Stimulated activated CD4-positive, alpha-beta T cell treated with anti-CD3 and anti-CD28 coated beads, Interleukin-4, amount 100 ng/mL, for 24 hours (primary cell): ENCODE data around the gene CBFA2T2.
A peak's percentile ranks its signal among the peaks of the same experiment; 100 is the strongest.

ENCODE experiments used
- DNase-seq: peaks from one replicate; pipeline ENCODE4 v3.0.0-alpha.2; 2020

Gene CBFA2T2

DNA sequence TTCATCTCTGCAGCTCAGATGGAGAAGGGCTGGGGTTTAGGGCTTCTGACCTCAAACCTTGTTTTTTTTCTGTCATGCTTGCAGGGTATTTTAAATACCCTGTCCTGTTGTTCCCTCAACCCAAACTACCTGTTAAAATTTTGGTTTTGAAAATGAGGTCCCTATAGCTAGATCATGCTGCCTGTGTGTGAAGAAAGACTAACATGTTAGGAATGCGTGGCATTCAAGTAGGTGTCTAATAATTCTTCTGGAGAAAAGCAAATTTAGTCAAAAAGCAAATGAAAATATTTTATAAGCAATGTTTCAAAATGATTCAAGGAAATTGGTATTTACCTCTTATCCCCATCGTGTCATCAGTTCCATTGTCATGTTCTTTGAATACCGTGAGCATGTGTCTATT is 95.1 kb downstream of the CBFA2T2 start:
- DNase-seq = no peak

DNA sequence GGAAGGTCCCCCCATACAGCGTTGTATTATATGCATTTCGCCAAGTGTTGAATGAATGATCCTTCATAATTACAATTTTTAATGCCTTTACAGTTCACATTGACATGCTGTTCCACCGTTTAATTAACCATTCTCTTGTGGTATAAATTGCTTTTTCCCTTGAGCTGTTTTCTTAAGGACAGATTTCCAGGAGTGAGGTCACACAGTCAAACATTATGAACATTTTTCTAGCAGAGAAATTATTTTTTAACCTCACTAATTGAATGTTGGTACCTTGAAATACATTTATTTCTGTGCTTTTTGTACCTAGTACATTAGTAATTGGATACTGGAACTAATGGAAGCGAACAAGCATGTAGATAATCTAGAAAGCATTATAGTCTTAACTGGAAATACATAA is 95.5 kb downstream of the CBFA2T2 start:
- no peak for DNase-seq

DNA sequence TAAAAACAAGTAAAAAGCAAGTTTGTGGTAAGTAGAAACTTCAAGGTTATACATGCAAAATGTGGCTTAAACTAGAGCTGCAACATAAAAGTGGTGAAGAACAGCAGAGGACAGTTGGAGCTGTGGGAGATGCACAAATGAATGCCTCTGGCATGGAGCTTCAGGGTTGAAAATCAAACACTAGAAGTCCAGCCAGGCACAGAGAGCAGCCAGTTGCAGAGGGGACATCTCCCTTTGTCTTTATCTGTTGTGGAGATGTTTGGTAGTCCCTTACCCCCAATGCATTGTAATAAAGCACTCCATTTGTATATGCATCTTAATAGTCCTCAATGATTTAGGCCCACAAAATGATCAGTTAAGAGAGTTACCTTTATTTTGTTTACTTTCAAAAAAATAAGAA is 99.2 kb downstream of the CBFA2T2 start:
- no peak for DNase-seq

DNA sequence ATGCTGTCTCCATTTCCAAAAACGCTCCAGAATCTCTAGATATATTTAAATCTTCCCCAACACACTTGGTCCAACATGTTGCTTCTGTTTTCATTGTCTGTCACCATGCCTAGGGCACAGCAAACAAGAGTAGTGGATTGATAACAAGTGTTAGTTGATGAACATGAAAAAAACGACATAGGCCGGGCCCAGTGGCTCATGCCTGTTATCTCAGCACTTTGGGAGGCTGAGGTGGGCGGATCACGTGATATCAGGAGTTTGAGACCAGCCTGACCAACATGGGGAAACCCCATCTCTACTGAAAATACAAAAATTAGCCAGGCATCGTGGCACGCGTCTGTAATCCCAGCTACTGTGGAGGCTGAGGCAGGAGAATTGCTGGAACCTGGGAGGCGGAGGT is 102.0 kb downstream of the CBFA2T2 start:
- DNase-seq = peak; percentile 85

DNA sequence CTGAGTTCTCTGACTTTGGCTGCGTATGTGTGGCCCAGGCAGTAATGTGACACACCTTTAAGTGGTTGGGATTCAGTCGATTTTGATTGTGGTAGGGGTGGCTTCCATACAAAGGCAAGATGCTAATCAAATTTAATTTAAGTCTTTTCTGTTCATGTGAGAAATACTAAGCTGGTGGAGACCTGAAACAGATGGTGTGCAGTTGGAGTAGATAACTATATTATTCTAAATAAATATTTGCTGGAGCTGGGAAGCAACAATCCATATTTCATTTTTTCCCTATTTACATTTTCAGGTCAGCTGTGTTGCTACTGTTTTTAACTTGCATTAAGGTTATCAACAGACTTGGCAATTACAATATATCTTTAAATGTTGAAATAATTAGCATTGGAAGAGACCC is 104.8 kb downstream of the CBFA2T2 start:
- DNase-seq = no peak

DNA sequence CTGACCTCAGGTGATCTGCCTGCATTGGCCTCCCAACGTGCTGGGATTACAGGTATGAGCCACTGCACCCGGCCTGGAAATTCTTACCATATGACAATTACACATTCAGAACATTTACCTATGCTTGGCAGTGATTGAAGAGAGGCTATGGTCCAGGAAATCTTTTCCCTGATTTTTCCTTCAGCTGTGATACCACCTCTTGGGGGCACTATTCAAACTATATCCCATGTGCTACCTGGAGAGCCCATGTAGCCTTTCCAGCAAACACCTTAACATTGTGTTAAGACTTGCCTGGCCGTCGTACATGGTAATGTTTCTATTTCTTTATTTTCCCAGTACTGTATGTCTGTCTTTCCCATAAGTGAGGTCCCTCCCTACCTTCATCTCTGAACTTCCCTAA is 110.5 kb downstream of the CBFA2T2 start:
- no peak for DNase-seq

DNA sequence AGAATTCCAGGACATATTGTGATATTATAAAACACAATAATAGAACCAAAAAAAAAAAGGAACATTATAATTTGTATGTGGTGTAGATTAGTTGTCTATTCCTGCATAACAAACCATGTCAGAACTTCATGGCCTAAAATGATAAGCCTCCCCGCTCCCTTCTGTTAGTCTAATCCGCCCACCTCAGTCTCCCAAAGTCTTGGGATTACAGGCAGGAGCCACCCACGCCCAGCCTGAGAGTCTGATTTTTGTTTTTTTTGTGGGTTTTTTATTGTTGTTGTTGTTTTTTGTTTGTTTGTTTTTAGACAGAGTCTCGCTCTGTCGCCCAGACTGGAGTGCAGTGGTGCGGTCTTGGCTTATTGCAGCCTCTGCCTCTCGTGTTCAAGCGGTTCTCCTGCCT is 111.1 kb downstream of the CBFA2T2 start:
- DNase-seq = no peak

DNA sequence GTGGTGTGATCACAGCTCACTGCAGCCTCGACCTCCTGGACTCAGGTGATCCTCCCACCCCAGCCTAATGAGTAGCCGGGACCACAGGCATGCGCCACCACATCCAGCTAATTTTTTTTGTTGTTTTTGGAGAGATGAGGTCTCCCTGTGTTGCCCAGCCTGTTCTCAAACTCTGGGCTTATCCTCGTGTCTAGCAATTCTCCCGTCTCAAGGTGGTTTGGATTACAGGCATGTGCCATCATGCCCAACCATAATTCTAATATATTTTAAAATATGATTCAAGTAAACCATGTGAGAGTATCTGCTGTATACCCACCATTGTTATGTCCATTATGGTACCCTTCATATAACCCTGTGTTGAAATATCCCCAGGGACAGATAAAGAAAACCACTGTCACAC is 112.0 kb downstream of the CBFA2T2 start:
- no peak for DNase-seq

DNA sequence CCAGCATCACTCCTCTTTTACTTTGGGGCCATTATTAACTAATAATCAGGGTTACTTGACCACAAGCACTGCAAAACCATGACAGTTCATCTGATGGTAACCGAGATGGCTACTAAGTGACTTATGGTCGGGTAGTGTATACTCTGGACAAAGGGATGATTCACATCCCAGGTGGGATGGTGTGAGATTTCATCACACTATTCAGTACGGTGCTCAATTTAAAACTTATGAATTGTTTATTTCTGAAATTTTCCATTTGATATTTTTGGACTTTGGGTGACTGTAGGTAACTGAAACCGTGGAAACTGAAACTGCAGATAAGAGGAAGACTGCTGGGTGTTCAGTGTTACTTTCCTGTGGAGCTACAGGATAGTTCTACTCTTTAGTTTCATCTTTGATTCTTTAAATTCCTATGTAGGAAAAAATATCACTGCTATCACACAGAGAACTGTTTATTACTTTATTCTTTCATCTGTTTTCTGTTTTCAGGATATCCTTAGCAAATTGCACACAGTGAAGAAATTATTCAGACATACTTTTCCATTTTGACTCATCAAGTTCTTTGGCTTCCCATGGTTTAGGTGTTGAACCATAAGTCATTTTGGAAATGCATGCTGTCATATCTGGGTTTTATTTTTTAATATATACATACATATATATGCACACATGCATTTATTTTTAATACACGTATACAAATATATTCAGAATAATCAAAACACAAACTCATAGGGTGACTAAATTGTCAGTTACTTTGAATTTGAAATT is 113.1 kb downstream of the CBFA2T2 start:
- no peak for DNase-seq

DNA sequence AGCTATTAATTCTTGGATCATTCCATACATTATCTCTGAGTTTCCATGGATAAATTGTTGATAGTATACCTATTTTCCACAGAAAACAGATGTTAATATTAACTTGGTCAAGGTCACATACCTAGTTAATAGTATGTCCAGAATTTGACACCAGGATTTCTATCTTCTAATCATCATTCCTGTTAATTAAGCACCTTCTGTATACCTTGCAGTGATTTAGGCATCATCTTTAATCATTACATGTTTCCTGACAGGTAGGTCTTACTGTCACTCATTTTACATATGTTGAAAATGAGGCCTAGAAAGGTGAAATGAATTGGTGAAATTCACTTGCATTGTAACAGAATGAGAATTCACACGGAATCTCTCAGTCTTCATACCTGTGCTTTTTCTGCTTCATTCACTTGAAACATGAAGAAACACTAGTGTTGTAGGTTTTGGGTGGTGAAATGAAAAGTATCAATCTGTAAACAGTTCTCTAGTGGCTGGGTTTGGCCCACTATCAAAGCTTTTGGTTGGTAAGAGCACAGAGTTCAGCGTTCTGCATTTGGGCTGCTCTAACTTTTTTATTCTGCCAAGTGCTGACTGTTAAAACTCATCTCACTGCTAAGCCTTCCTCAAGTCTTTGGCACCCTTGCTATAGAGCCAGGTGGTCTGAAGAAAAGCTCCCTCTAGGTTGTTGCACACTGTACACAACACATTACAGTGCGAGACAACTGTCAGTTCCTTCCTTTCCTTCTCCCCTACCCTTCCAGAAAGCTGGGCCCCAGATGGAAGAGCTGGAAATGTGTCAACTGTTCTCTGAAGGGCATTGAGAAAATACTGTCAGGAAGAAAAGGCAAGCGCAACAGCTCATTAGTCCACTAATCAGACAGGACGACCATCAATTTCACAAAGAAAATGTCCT is 114.4 kb downstream of the CBFA2T2 start:
- no peak for DNase-seq

DNA sequence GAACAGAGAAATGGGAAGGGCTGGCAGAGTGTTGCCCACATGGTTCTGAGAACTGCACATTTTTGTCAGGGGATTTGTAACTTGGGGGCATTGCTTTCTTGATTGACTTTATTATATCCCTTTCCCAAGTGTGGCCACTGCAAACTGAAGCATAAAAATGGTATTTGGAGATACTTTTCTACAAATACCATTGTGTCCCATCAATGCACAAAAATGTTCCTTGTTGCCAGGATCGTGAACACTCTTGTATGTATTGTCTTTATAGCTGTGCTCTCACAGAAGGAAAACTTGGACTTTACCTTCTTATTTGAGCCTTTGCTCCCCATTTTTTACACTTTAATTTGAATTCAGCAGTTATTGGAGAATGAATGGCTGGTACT is 115.1 kb downstream of the CBFA2T2 start:
- DNase-seq = no peak

DNA sequence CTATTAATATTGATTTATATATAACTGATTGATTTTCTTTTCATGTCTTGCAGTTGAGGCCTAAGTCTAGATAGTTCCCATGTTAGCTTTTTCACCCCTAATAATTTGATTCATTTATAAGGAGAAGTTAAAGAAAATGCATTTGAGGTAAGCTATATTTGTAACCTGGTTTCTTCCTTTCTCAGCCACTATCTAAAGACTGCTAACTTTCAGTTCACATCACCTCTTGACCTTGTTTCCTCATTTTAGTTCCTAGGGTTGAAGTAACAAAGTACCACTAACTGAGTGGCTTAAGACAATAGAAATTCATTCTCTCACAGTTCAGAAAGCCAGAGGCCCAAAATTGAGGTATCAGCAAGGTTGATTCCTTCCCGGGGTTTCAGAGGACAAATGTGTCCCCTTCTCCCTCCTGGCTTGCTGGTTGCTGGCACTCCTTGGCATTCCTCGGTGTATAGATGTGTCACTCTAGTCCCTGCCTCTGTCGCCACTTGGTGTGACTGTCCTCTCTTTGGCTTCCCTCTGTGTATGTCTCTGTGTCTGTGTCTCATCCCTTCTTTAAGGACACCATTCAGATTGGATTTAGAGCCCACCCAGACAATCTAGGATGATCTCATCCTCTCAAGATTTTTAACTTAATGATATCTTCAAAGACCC is 116.3 kb downstream of the CBFA2T2 start:
- DNase-seq = no peak

DNA sequence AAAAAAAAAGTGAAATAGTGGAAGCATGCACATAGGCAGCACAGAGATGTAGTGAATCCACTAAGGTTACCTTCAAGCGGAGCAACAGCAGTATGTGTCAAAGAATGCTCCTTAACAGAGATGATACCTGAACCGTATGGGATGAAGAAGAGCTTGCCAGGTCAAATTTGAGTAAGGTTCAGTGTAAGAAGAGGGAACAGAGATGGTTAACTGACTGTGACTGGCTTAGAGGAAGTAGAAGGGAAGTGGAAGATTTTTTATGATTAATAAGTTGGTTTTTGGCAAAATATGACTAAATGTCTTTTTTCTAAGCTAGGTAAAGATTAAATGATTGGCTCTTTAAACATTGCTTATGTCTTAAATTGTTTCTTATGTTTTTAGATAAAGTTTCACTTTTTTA is 119.6 kb downstream of the CBFA2T2 start:
- no peak for DNase-seq

DNA sequence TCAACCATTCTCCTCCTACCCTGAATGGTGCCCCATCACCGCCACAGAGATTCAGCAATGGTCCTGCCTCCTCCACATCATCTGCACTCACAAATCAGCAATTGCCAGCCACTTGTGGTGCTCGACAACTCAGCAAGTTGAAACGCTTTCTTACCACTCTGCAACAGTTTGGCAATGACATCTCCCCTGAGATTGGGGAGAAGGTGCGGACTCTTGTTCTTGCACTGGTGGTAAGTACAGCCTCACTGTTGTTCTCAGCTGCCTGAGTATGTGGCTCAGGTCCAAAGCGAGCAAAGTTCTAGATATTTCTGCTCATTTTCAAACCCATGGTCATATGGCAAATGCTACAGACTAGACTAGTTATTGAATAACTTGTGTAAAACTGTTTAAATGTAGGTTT is 121.2 kb downstream of the CBFA2T2 start:
- no peak for DNase-seq

DNA sequence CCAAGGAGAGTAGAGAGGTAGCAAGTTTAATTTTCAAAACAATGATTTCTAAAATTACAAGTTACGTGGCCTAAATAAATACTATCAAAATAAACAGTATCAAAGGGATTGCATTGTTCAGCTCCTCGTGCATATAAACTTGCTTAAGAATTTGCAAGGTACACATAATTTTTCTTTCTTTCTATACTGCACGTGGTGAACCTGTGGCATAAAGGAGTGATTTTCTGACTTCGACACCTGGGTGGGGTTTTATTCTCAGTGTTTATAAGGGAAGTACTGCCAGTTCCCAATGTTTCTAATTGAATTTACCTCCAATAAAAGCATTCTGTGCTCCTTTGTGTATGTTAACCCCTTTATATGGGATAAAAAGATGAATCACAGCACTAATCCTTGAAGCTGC is 122.1 kb downstream of the CBFA2T2 start:
- DNase-seq = no peak

DNA sequence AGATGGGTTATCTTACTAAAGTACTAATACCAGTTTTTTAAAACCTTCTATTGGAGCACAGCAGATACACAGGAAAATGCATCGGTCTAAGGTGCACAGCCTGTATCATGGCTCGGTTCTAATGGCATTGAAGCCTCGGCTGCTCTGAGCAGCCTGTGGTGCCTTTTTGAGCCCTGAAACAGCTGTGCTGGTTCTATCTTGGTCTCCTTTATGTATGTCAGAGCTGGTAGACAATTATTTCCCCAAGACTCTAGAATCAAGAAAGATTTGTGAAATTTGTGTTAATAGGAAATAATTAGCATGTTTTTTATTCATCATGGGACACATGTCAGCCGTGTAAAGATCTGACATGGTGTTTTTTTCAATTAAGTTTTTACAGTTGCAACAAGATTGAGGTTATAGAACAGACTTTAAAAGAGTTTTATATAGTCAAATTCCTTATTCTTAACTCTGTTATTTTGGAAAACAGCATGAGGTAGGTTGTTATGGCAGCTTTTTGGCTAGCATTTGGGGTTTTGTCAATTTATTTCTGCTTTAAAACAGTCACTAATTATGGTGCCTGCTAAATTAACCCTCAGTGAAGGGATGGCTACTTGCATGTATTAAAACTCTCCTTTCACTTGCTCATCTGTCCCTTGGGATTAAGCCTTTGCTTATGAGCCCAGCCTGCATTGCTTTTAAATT is 132.0 kb downstream of the CBFA2T2 start:
- DNase-seq = no peak

DNA sequence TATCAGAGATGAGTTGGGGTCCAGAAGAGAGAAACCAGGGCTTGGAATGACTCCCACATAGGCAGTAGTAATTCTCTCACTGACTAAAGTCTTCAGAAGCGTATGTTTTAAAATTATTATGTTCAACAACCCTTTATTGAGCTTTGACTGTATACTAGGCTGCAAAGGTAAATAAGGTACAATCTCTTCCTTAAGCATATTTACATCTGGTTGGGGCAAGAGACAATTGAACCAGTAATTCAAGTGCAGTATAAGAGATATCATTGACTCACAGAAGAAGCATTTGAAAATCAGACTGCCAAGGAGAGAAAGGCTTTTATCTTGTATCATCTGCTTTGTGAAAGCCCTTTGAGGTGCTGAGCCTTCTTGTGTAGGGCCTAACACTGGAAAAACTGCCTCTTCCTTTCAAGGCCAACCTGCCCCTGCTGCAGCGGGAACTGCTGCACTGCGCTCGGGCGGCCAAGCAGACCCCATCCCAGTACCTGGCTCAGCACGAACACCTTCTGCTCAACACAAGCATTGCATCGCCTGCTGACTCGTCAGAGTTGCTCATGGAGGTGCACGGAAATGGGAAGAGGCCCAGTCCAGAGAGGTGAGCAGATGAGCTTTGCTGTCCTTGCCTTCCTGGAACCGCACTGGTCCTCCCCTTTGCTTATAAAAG is 132.9 kb downstream of the CBFA2T2 start:
- no peak for DNase-seq

DNA sequence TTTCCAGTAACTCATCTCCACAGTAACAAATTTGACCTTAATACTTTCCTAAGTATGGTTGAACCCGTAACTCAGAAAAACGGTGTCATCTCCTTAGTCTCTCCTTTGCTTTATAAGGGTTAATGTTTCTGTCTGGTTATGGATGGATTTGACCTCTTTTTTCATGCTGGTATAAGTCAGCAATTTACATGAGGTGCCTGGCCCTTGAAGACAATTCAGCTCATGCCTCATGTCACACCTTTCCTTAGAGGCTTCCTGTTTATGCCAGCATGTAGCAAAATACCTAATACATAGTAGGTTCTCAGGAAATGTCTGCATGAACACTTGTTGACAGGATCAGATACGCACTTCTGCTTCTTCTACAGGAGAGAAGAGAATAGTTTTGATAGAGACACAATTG is 134.5 kb downstream of the CBFA2T2 start:
- DNase-seq = no peak

DNA sequence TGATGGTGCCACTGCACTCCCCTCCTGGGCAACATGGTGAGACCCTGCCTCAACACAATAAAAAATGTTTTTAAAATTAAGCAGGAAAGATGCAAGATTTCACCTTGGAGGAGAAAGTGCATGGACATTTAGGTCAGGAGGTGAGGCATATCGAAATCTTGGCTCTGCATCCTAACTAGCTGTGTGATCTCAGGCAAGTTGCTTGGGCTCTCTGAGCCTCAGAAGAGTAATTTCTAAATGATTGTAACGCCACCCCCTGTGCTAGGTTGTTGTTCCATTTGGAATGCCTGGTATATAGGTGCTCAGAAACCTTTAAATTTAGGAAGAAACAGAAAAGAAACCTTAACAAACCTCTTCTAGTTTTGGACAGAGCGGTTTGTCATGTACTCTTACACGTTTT is 136.3 kb downstream of the CBFA2T2 start:
- no peak for DNase-seq

DNA sequence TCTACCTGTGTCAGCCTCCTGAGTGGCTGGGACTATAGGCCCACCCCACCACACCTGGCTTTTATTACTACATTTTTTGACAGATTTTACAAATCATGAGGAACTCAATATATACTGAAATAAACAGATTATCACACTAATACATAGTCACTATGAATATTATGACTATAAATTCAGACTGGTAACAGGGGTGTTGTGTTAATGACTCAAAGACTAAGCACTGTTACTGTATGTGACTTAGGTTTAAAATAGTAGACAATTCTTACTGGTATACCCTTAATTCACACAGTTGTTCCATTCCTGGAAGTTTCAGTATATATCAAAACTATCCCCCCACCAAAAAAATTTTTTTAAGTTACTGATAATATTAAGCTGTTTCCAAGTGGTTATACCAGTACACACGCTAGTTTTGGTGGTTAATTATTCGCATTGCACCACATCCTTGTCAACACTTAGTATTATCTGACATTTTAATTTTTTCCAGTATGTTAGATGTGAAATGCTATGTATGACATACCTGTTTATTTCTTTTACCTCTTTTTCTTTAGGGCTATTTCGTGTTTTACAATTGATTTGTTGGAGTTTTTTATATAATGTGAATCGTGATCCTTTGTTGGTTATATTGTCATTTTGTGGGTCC is 137.8 kb downstream of the CBFA2T2 start:
- no peak for DNase-seq

DNA sequence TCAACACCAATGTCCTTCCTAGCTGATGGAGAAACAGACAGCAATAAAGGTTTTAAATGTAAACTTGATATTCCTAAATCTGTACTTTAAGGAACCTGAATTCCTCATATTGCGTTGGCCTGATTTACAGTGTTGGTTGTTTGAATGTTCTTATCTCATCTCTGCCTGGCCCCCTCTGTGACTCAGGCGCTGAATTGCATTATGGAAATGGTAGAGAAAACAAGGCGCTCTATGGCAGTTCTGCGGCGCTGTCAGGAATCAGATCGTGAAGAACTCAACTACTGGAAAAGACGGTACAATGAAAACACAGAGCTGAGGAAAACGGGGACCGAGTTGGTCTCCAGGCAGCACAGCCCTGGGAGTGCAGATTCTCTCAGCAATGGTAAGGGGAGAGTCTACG is 139.6 kb downstream of the CBFA2T2 start:
- no peak for DNase-seq

DNA sequence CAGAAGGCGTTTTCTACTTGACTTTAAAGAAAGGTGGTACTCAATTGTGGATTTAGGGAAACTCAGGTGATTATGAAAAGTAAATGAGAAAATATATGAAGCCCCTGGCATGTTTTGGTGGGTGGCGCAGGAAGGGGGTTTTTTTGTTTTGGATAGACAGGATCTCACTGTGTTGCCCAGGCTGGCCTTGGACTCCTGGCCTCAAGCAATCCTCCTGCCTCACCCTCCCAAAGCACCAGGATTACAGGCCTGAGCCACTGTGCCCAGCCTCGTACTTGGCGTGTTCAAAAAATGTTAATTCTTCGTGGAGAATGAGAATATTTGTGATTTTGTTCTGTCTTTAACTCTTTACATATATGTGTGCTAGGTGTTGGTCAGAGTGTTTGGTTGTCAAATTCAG is 140.1 kb downstream of the CBFA2T2 start:
- no peak for DNase-seq
